Measurements from ENCODE around the gene PRDM11. TPM values are rescaled to one million over a fixed set of nuclear protein-coding genes. Genes with fewer than 3 reads are reported as not detected.

The PRDM11 gene
- total and polyA plus RNA-seq, 2 of the 8 experiments (the other 6 are each of a cell fraction or from before 2014, with no cell fraction given): 3.6 to 11.7 TPM

DNA sequence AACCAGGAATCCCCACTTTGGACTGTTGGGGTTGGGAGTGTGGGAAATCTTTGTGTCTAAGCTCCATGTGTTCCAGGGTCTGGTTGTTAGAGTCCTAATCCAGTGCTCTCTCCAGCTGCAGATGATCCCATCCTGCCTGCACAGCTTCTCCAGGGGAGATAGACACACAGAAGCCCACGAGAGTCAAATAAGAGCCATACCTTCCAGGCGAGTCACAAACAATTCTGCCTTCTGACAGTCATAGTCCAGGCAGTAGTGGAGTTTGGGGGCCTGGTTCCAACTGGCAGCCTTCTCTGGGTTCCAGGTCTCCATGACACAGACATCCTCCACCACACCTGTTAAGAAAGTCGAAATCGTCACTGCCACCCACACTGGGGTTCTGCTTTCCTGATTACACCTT is 107.6 kb downstream of the PRDM11 start:
- Histone ChIP-seq H3K4me3 (ENCODE audit: extremely low read depth in 1 of 4, insufficient read depth in 2 of 4, low read depth in 3 of 4, low read length in 4 of 4) (no peak overlapping the region), H3K18ac (ENCODE audit: extremely low read depth, low read length) (no peak overlapping the region), H3K79me2 (ENCODE audit: control insufficient read depth in 1 of 2, insufficient read depth in 2 of 2, low read length in 2 of 2) (no peaks in the 10 kb centered on the region), H3K23me2 (ENCODE audit: low read depth, low read length) (no peaks in the 10 kb centered on the region), H3K14ac (ENCODE audit: insufficient read length) (no peak overlapping the region), H3K56ac (replicated peaks; ENCODE audit: insufficient read length, low read depth, low read length) (no peak overlapping the region), H2BK12ac (ENCODE audit: low read depth, low read length) (no peak overlapping the region), H2BK20ac (ENCODE audit: low read length) (no peak overlapping the region), H4K20me1 (replicated peaks in 1 of 2; ENCODE audit: control insufficient read depth in 1 of 2, insufficient read depth in 2 of 2, low read length in 2 of 2) (peaks cover 0 to 3% of the 10 kb centered on the region in 2 experiments), H3K4me1 (replicated peaks in 1 of 4; ENCODE audit: control insufficient read depth in 3 of 4, insufficient read depth in 4 of 4, low read length in 3 of 4) (no peaks in the 10 kb centered on the region; a peak in 1 of 7 replicates), H2BK120ac (replicated peaks; ENCODE audit: low read depth, low read length) (no peak overlapping the region), H2BK15ac (ENCODE audit: low read length) (no peak overlapping the region), H3K4me2 (ENCODE audit: insufficient read depth in 1 of 2, low read depth in 2 of 2, low read length in 2 of 2) (no peak overlapping the region), H3K23ac (ENCODE audit: insufficient read length) (no peak overlapping the region), H4K91ac (replicated peaks; ENCODE audit: insufficient read length, low read length) (no peak overlapping the region), H4K5ac (ENCODE audit: insufficient read length, low read depth, low read length) (no peak overlapping the region), H3K27ac (ENCODE audit: low read depth, low read length) (no peak overlapping the region), H3K9ac (replicated peaks in 1 of 4; ENCODE audit: extremely low read depth in 1 of 4, low read depth in 3 of 4, low read length in 3 of 4) (no peak overlapping the region), H3K27me3 (replicated peaks in 1 of 4; ENCODE audit: control insufficient read depth in 3 of 4, extremely low read depth in 1 of 4, insufficient read depth in 3 of 4, low read length in 3 of 4) (no peaks in the 10 kb centered on the region), H2AFZ (ENCODE audit: low read length) (no peak overlapping the region), H3K79me1 (ENCODE audit: low read depth, low read length) (no peaks in the 10 kb centered on the region; the same call in 1 of the 2 replicates), H2AK5ac (ENCODE audit: low read depth, low read length) (no peak overlapping the region), H4K8ac (ENCODE audit: extremely low read depth, insufficient read depth, low read length) (no peak overlapping the region), H3K9me3 (ENCODE audit: insufficient read depth in 2 of 2, low read depth in 1 of 2, low read length in 1 of 2) (no peaks in the 10 kb centered on the region), H2BK5ac (ENCODE audit: low read depth, low read length) (no peak overlapping the region), H3K4ac (replicated peaks; ENCODE audit: insufficient read length, low read depth, low read length) (no peak overlapping the region), H3K36me3 (ENCODE audit: control insufficient read depth in 2 of 4, insufficient read depth in 4 of 4, low read length in 3 of 4) (no peaks in the 10 kb centered on the region)
- FAIRE-seq (no peak), DNase-seq (ENCODE audit: low read depth in 1 of 2, low spot score in 2 of 2) (no peak)
- ChIA-PET POLR2A (ENCODE audit: partially characterized antibody) (no interaction called here), CTCF (ENCODE audit: partially characterized antibody) (interaction anchor here (0.6 to 5.5 kb wide), 11 partner anchors 11 to 319 kb away, joined by 3 to 64 read pairs (median 15); partner anchors contain the start of gene SYT13)
- 79% methylated on average over 4 of the region's 4 CpGs; no CpG with 5 or more reads in 1 of the 2 experiments for WGBS, 2 experiments (ENCODE audit: extremely low coverage in 1 of 2, insufficient coverage in 1 of 2, insufficient read length in 1 of 2, insufficient replicate concordance in 2 of 2, low coverage in 1 of 2, low lambda C conversion rate in 2 of 2, missing lambda C conversion rate in 1 of 2)
- TF ChIP-seq ZNF274 (IDR thresholded peaks at IDR 0.05; ENCODE audit: borderline replicate concordance, extremely low read depth, low read length): no peak
- TF ChIP-seq FOSL1 (IDR thresholded peaks at IDR 0.05; ENCODE audit: insufficient read depth, low read depth, low read length): no peak

All from H1 (cell line).